T-helper 2 cell treated with Interferon-gamma antibody and Interleukin-4, amounts not matched to agents 5 μg/mL and 100 μg/mL, for 36 hours (primary cell): ENCODE data around the gene CLMN.

Experiments
- DNase-seq: peaks from one replicate; pipeline ENCODE4 v3.0.0; 2021; ENCODE audit warnings: low spot score
- H3K27ac Mint-ChIP-seq: one replicate; pipeline ENCODE4 v1.8.0; 2021; ENCODE audit warnings: mild to moderate bottlenecking, mixed read lengths
- H3K27me3 Mint-ChIP-seq: one replicate; pipeline ENCODE4 v1.8.0; 2021; ENCODE audit warnings: low read depth, mixed read lengths
- H3K36me3 Mint-ChIP-seq: one replicate; pipeline ENCODE4 v1.8.0; 2021; ENCODE audit warnings: low read depth, mixed read lengths
- H3K4me1 Mint-ChIP-seq: one replicate; pipeline ENCODE4 v1.8.0; 2021; ENCODE audit warnings: low read depth, mixed read lengths
- H3K4me3 Mint-ChIP-seq: one replicate; pipeline ENCODE4 v1.8.0; 2022; ENCODE audit warnings: mild to moderate bottlenecking, moderate library complexity, mixed read lengths
- H3K9me3 Mint-ChIP-seq: one replicate; pipeline ENCODE4 v1.8.0; 2021; ENCODE audit warnings: mixed read lengths

The CLMN gene

DNA sequence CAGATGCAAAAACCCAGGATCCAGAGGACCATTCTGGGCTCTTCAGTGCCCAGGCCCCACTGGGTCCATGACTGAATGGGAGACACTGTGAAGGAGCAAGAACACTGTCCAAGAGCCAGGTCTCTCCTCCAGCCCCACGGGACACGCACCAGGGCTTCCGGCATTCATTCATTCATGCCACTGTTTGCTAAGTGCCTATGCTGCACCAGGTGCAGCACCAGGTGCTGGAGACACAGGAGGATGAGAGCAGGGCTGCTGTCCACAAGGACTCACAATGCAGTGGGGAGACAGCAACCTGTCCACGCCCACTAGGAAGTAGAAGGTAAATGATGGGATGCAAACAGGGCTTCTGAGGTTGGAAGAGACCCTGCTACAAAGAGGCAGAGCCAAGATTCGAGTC, 20.4 kb downstream of the CLMN start:
- no peaks in the 10 kb centered on the region for H3K36me3 Mint-ChIP-seq

GRCh38 chr14:95297832-95298231, 21.9 kb downstream of the CLMN start:
- Mint-ChIP-seq H3K4me3 (no peak overlapping the region), H3K9me3 (no peaks in the 10 kb centered on the region), H3K27me3 (peaks cover 17% of the 10 kb centered on the region)

More for the DNA sequence above, 20.4 kb downstream of the CLMN start:
- H3K27me3 Mint-ChIP-seq = peaks cover 25% of the 10 kb centered on the region
- no peaks in the 10 kb centered on the region for H3K9me3 Mint-ChIP-seq
- no peaks in the 10 kb centered on the region for H3K4me1 Mint-ChIP-seq
- no peak overlapping the region for H3K4me3 Mint-ChIP-seq
- DNase-seq = no peak
- H3K27ac Mint-ChIP-seq = no peak overlapping the region

GRCh38 chr14:95296966-95297365, 22.7 kb downstream of the CLMN start:
- Mint-ChIP-seq H3K4me1 (no peaks in the 10 kb centered on the region), H3K27me3 (peaks cover 17% of the 10 kb centered on the region), H3K36me3 (no peaks in the 10 kb centered on the region), H3K4me3 (no peak overlapping the region), H3K9me3 (no peaks in the 10 kb centered on the region), H3K27ac (no peak overlapping the region)
- DNase-seq = no peak

More at GRCh38 chr14:95297832-95298231, 21.9 kb downstream of the CLMN start:
- H3K36me3 Mint-ChIP-seq = no peaks in the 10 kb centered on the region
- no peak for DNase-seq
- H3K4me1 Mint-ChIP-seq = no peaks in the 10 kb centered on the region
- H3K27ac Mint-ChIP-seq = no peak overlapping the region

- Mint-ChIP-seq H3K36me3 (no peaks in the 10 kb centered on the region), H3K9me3 (no peaks in the 10 kb centered on the region), H3K27me3 (peaks cover 18% of the 10 kb centered on the region), H3K4me1 (no peaks in the 10 kb centered on the region), H3K27ac (no peak overlapping the region), H3K4me3 (no peak overlapping the region)
- no peak for DNase-seq
Observed at GRCh38 chr14:95295600-95296376, 23.9 kb downstream of the CLMN start.

- Mint-ChIP-seq H3K27ac (no peak overlapping the region), H3K9me3 (no peaks in the 10 kb centered on the region), H3K4me3 (no peak overlapping the region), H3K36me3 (no peaks in the 10 kb centered on the region), H3K27me3 (peaks cover 25% of the 10 kb centered on the region), H3K4me1 (no peaks in the 10 kb centered on the region)
- DNase-seq = no peak
Observed at GRCh38 chr14:95294834-95295599, 24.7 kb downstream of the CLMN start.

DNA sequence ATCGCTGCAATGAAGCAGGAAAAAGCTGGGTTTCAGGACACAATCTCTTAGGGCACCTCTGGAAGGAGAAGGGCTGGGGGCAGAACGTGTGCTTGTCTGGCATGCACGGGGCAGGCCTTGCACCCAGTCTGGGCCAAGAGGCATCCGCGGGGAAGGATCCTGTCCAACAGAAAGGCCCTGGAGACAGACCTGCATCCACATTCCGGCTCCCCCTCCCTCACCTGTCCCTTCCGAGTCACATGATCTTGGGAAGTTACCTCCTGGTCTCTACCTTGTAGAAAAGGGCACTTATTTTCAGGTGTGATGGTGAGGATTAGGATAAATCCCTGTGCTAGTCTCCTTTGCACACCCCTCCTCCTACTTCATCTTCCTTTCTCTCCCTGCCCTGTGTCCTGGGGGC, 25.4 kb downstream of the CLMN start:
- no peak for DNase-seq
- no peak overlapping the region for H3K4me3 Mint-ChIP-seq
- no peaks in the 10 kb centered on the region for H3K9me3 Mint-ChIP-seq
- H3K36me3 Mint-ChIP-seq = no peaks in the 10 kb centered on the region
- no peak overlapping the region for H3K27ac Mint-ChIP-seq
- peaks cover 24% of the 10 kb centered on the region for H3K27me3 Mint-ChIP-seq
- H3K4me1 Mint-ChIP-seq = no peaks in the 10 kb centered on the region

GRCh38 chr14:95293449-95293848, 26.3 kb downstream of the CLMN start:
- Mint-ChIP-seq H3K9me3 (no peaks in the 10 kb centered on the region), H3K27me3 (peaks cover 26% of the 10 kb centered on the region), H3K36me3 (no peaks in the 10 kb centered on the region), H3K27ac (no peak overlapping the region), H3K4me1 (no peaks in the 10 kb centered on the region), H3K4me3 (no peak overlapping the region)
- DNase-seq = no peak

GRCh38 chr14:95292660-95293425, 26.9 kb downstream of the CLMN start:
- peaks cover 28% of the 10 kb centered on the region for H3K27me3 Mint-ChIP-seq
- no peaks in the 10 kb centered on the region for H3K9me3 Mint-ChIP-seq
- no peak overlapping the region for H3K27ac Mint-ChIP-seq
- H3K36me3 Mint-ChIP-seq = no peaks in the 10 kb centered on the region
- H3K4me3 Mint-ChIP-seq = no peak overlapping the region
- no peaks in the 10 kb centered on the region for H3K4me1 Mint-ChIP-seq
- DNase-seq = no peak

DNA sequence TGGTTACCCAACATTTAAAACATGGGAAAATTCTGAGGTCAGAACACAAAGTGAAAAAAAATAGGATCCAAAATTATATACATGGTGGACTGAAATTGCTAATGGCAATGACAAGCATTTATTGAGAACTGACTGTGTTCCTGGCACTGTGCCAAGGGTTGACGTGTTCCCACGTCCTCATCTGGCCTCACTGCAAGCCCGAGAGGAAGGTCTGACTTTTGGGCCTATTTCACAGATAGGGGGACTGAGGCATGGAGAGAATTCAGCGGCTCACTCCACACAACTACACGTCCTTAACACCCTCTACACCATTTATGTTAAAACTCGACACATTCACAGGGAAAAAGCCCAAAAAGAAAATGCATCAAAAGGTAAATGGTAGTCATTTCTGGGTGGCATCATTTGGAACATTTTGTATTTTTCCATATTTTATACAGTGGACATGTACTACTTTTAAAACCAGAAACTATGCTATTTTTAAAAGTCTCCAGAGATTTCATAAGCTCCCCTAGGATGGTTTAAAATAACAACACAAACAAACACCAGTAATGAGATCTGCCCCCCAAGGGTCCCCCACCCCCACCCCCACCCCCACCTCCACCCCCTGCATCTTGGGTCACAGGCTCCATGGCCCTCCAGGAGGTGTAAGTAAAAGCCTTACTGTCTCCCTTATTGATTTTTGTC, 27.7 kb downstream of the CLMN start:
- Mint-ChIP-seq H3K27me3 (peaks cover 28% of the 10 kb centered on the region), H3K4me3 (no peak overlapping the region), H3K36me3 (no peaks in the 10 kb centered on the region), H3K4me1 (no peaks in the 10 kb centered on the region), H3K27ac (no peak overlapping the region), H3K9me3 (no peaks in the 10 kb centered on the region)
- no peak for DNase-seq

GRCh38 chr14:95290871-95291431, 28.8 kb downstream of the CLMN start:
- no peak for DNase-seq
- Mint-ChIP-seq H3K36me3 (no peaks in the 10 kb centered on the region), H3K27ac (no peak overlapping the region), H3K9me3 (no peaks in the 10 kb centered on the region), H3K4me3 (no peak overlapping the region), H3K27me3 (peaks cover 25% of the 10 kb centered on the region), H3K4me1 (no peaks in the 10 kb centered on the region)

GRCh38 chr14:95290021-95290420, 29.7 kb downstream of the CLMN start:
- Mint-ChIP-seq H3K27ac (no peak overlapping the region), H3K4me3 (no peak overlapping the region), H3K4me1 (no peaks in the 10 kb centered on the region), H3K36me3 (no peaks in the 10 kb centered on the region), H3K9me3 (no peaks in the 10 kb centered on the region), H3K27me3 (peaks cover 21% of the 10 kb centered on the region)
- no peak for DNase-seq

GRCh38 chr14:95289323-95290010, 30.2 kb downstream of the CLMN start:
- no peak overlapping the region for H3K4me3 Mint-ChIP-seq

More at GRCh38 chr14:95289323-95290010, 30.2 kb downstream of the CLMN start:
- Mint-ChIP-seq H3K27ac (no peak overlapping the region), H3K9me3 (no peaks in the 10 kb centered on the region), H3K4me1 (no peaks in the 10 kb centered on the region), H3K36me3 (no peaks in the 10 kb centered on the region), H3K27me3 (peaks cover 20% of the 10 kb centered on the region)
- DNase-seq = no peak
